HEK293 (cell line): ENCODE data around the gene MMP12.

Experiments used
- CTCF ChIA-PET: fragments of 350-600 bp; formaldehyde crosslinking; extraction: SDS; loops from one replicate; lab custom pipeline; 2021; ENCODE audit warnings: antibody characterized with exemption; lab: Yijun Ruan, JAX
- POLR2A ChIA-PET: fragments of 300-600 bp; formaldehyde crosslinking; extraction: SDS; loops from one replicate; lab custom pipeline; 2020; ENCODE audit warnings: antibody characterized with exemption, inconsistent platforms; lab: Yijun Ruan, JAX
- H3K27ac ChIP-seq: fragments of 200-500 bp; sonication (Bioruptor generic); 2 replicates; pipeline ENCODE4 v1.5.1; 2014; ENCODE audit warnings: low read depth, low read length, control low read depth, inconsistent platforms; ENCODE audit errors: extremely low read depth
- H3K36me3 ChIP-seq, 2 experiments: fragments of 200-500 bp in 1 of 2; sonication (Bioruptor generic) in 1 of 2; 1 replicate in 1 of 2; 2 replicates in 1 of 2; pipeline ENCODE4 v1.5.1; 2014 to 2017; ENCODE audit warnings: inconsistent platforms in 2 of 2, low read length in 2 of 2; ENCODE audit not compliant: control insufficient read depth in 2 of 2, insufficient read depth in 1 of 2
- H3K4me1 ChIP-seq: fragments of 200-500 bp; sonication (Bioruptor generic); 2 replicates; pipeline ENCODE4 v1.5.1; 2014; ENCODE audit warnings: mild to moderate bottlenecking, low read length, inconsistent platforms; ENCODE audit not compliant: control insufficient read depth, insufficient read depth
- H3K4me3 ChIP-seq: 2 replicates; pipeline ENCODE4 v1.5.1; 2011; ENCODE audit warnings: low read depth, mild to moderate bottlenecking, control low read depth, low read length, moderate library complexity
- H3K9me3 ChIP-seq: fragments of 200-500 bp; sonication (Bioruptor generic); 2 replicates; pipeline ENCODE4 v1.5.1; 2014; ENCODE audit warnings: low read depth, low read length, inconsistent platforms; ENCODE audit not compliant: control insufficient read depth, insufficient read depth
- EGR2 ChIP-seq: fragments of 450-650 bp; formaldehyde crosslinking; IDR thresholded peaks from 2 replicates; pipeline ENCODE4 v1.5.1; 2016; ENCODE audit warnings: low read depth, missing biosample characterization, missing genetic modification characterization
- REPIN1 ChIP-seq: fragments of 450-650 bp; formaldehyde crosslinking; IDR thresholded peaks from 2 replicates; pipeline ENCODE4 v1.5.1; 2017; ENCODE audit warnings: missing biosample characterization, missing genetic modification characterization, low read depth
- SALL2 ChIP-seq: fragments of 450-650 bp; formaldehyde crosslinking; IDR thresholded peaks from 2 replicates; pipeline ENCODE4 v1.5.0; 2017; ENCODE audit warnings: missing biosample characterization, mild to moderate bottlenecking, missing genetic modification characterization, borderline replicate concordance
- TCF7L2 ChIP-seq: IDR thresholded peaks from 2 replicates; pipeline ENCODE4 v1.6.1; 2011; ENCODE audit warnings: low read depth, mild to moderate bottlenecking, inconsistent platforms, low read length, moderate library complexity, borderline replicate concordance
- TRIM28 ChIP-seq: IDR thresholded peaks from 2 replicates; pipeline ENCODE4 v1.6.1; 2011; ENCODE audit warnings: low read length, control low read depth, borderline replicate concordance
- ZBTB17 ChIP-seq: fragments of 450-650 bp; formaldehyde crosslinking; IDR thresholded peaks from 2 replicates; pipeline ENCODE4 v1.5.1; 2016; ENCODE audit warnings: missing biosample characterization, missing genetic modification characterization
- ZNF121 ChIP-seq: fragments of 450-650 bp; formaldehyde crosslinking; IDR thresholded peaks from 2 replicates; pipeline ENCODE4 v1.5.1; 2016; ENCODE audit warnings: missing biosample characterization, missing genetic modification characterization
- ZNF132 ChIP-seq: fragments of 450-650 bp; formaldehyde crosslinking; IDR thresholded peaks from 2 replicates; pipeline ENCODE4 v1.5.1; 2017; ENCODE audit warnings: missing biosample characterization, missing genetic modification characterization, borderline replicate concordance
- ZNF18 ChIP-seq: fragments of 450-650 bp; formaldehyde crosslinking; IDR thresholded peaks from 2 replicates; pipeline ENCODE4 v1.5.1; 2016; ENCODE audit warnings: missing biosample characterization, missing genetic modification characterization
- ZNF211 ChIP-seq: fragments of 450-650 bp; formaldehyde crosslinking; IDR thresholded peaks from 2 replicates; pipeline ENCODE4 v1.5.1; 2016; ENCODE audit warnings: low read depth, missing biosample characterization, missing genetic modification characterization
- ZNF423 ChIP-seq: fragments of 450-650 bp; formaldehyde crosslinking; IDR thresholded peaks from 2 replicates; pipeline ENCODE4 v1.5.1; 2016; ENCODE audit warnings: missing biosample characterization, missing genetic modification characterization
- ZNF426 ChIP-seq: fragments of 450-650 bp; formaldehyde crosslinking; IDR thresholded peaks from 2 replicates; pipeline ENCODE4 v1.5.1; 2017; ENCODE audit warnings: missing biosample characterization, missing genetic modification characterization, mild to moderate bottlenecking, inconsistent platforms, moderate library complexity
- ZNF501 ChIP-seq: fragments of 450-650 bp; formaldehyde crosslinking; IDR thresholded peaks from 2 replicates; pipeline ENCODE4 v1.5.1; 2016; ENCODE audit warnings: missing biosample characterization, missing genetic modification characterization
- ZNF529 ChIP-seq: fragments of 450-650 bp; formaldehyde crosslinking; IDR thresholded peaks from 2 replicates; pipeline ENCODE4 v1.5.1; 2017; ENCODE audit warnings: missing genetic modification characterization, missing biosample characterization; ENCODE audit not compliant: insufficient replicate concordance
- ZNF580 ChIP-seq: fragments of 450-650 bp; formaldehyde crosslinking; IDR thresholded peaks from 2 replicates; pipeline ENCODE4 v1.5.1; 2016; ENCODE audit warnings: missing biosample characterization, missing genetic modification characterization
- ZNF623 ChIP-seq: fragments of 450-650 bp; formaldehyde crosslinking; IDR thresholded peaks from 2 replicates; pipeline ENCODE4 v1.5.1; 2016; ENCODE audit warnings: missing biosample characterization, missing genetic modification characterization
- ZNF701 ChIP-seq: fragments of 450-650 bp; formaldehyde crosslinking; IDR thresholded peaks from 2 replicates; pipeline ENCODE4 v1.5.1; 2016; ENCODE audit warnings: missing biosample characterization, missing genetic modification characterization
- ZNF747 ChIP-seq: fragments of 450-650 bp; formaldehyde crosslinking; IDR thresholded peaks from 2 replicates; pipeline ENCODE4 v1.5.1; 2016; ENCODE audit warnings: missing biosample characterization, missing genetic modification characterization
- ZNF776 ChIP-seq: fragments of 450-650 bp; formaldehyde crosslinking; IDR thresholded peaks from 2 replicates; pipeline ENCODE4 v1.5.0; 2017; ENCODE audit warnings: missing biosample characterization, missing genetic modification characterization, borderline replicate concordance
- ZNF785 ChIP-seq: fragments of 450-650 bp; formaldehyde crosslinking; IDR thresholded peaks from 2 replicates; pipeline ENCODE4 v1.5.1; 2016; ENCODE audit warnings: missing biosample characterization, missing genetic modification characterization
- ZNF791 ChIP-seq: fragments of 450-650 bp; formaldehyde crosslinking; IDR thresholded peaks from 2 replicates; pipeline ENCODE4 v1.5.1; 2016; ENCODE audit warnings: missing biosample characterization, missing genetic modification characterization
- ZSCAN16 ChIP-seq: fragments of 450-650 bp; formaldehyde crosslinking; IDR thresholded peaks from 2 replicates; pipeline ENCODE4 v1.5.1; 2016; ENCODE audit warnings: missing biosample characterization, missing genetic modification characterization
- TF ChIP-seq, protein P1 (sequence below): fragments of 450-650 bp; formaldehyde crosslinking; IDR thresholded peaks from 2 replicates; pipeline ENCODE4 v1.5.1; 2017; ENCODE audit warnings: missing biosample characterization, missing genetic modification characterization

Gene MMP12

DNA sequence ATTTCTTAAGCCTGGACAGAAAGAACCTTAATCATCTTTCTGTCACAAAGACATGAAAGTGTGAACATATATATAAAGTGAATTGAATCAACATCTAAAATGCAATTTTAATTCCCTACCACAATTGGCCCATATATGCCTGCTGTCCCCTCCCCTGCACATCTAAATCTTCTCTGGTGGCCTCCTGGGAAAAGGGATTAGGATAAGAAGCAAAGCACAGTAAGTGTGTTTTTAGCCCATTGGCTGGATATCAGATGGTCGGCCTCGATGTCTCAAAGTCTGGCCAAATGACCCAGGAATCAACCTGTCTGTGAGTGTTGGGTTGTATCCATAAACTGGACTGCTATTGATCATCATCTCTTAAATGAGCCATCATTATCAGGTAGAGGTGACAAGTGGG lies 37.1 kb downstream of the MMP12 start:
- Histone ChIP-seq H3K27ac (no peak overlapping the region), H3K36me3 (no peaks in the 10 kb centered on the region), H3K4me1 (no peaks in the 10 kb centered on the region; the same call in 1 of the 2 replicates), H3K4me3 (no peak overlapping the region), H3K9me3 (no peaks in the 10 kb centered on the region)
- CTCF ChIA-PET = no interaction called here
- POLR2A ChIA-PET = no interaction called here
- TF ChIP-seq TCF7L2 (no peak), ZNF426 (tag by site-specific recombination) (no peak), ZNF776 (tag by site-specific recombination) (no peak), ZBTB17 (tag by site-specific recombination) (no peak), ZNF623 (tag by site-specific recombination) (no peak), ZNF211 (no peak), TRIM28 (no peak), ZNF791 (no peak), ZNF121 (tag by site-specific recombination) (no peak)

- Histone ChIP-seq H3K4me1 (no peaks in the 10 kb centered on the region; the same call in 1 of the 2 replicates), H3K36me3 (no peaks in the 10 kb centered on the region), H3K4me3 (no peak overlapping the region), H3K27ac (no peak overlapping the region), H3K9me3 (no peaks in the 10 kb centered on the region)
- no peak for TF ChIP-seq ZNF132 (tag by site-specific recombination)
- TF ChIP-seq, protein P1, sequence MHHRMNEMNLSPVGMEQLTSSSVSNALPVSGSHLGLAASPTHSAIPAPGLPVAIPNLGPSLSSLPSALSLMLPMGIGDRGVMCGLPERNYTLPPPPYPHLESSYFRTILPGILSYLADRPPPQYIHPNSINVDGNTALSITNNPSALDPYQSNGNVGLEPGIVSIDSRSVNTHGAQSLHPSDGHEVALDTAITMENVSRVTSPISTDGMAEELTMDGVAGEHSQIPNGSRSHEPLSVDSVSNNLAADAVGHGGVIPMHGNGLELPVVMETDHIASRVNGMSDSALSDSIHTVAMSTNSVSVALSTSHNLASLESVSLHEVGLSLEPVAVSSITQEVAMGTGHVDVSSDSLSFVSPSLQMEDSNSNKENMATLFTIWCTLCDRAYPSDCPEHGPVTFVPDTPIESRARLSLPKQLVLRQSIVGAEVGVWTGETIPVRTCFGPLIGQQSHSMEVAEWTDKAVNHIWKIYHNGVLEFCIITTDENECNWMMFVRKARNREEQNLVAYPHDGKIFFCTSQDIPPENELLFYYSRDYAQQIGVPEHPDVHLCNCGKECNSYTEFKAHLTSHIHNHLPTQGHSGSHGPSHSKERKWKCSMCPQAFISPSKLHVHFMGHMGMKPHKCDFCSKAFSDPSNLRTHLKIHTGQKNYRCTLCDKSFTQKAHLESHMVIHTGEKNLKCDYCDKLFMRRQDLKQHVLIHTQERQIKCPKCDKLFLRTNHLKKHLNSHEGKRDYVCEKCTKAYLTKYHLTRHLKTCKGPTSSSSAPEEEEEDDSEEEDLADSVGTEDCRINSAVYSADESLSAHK (tag by site-specific recombination) = peak; percentile 65
- POLR2A ChIA-PET = interaction anchor here (0.6 kb wide), 1 partner anchor 44 kb away, joined by 3 read pairs; no protein-coding TSS in a partner anchor
- CTCF ChIA-PET = no interaction called here
Measured at GRCh38 chr11:102837156-102837555, 37.6 kb downstream of the MMP12 start.

DNA sequence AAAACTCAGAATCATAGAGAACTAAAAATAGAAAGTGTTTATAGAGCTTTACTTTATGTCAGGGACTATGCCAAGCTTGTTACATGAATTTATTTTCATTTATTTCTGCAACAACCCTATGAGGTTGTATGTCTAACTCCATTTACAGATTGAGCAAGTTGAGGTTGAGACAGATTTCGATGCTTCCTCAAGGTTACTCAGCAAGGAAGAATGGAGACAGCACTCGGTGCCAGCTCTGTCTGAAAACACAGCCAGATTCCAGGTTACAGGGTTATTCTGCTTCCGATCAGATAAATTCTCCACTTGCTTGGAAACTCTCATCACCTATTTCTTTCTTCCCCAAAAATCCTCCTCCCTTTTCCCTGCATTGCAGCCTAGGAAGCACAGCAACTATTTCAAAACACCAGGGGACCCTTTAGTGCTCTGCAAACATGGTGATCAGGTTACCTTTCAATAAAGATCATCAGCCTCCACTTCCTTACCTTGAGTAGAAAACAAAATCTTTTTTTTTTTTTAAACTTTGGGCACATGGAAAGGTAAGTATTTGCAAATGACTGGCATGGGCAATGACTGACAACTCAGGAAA lies 38.4 kb downstream of the MMP12 start:
- Histone ChIP-seq H3K9me3 (no peaks in the 10 kb centered on the region), H3K36me3 (no peaks in the 10 kb centered on the region), H3K4me3 (no peak overlapping the region), H3K4me1 (no peaks in the 10 kb centered on the region; the same call in 1 of the 2 replicates), H3K27ac (no peak overlapping the region)
- TF ChIP-seq REPIN1 = no peak
- no peak for TF ChIP-seq ZNF501 (tag by site-specific recombination)
- TF ChIP-seq ZSCAN16 = 0 out of 2 replicates have a peak, but pooled peaks have one; percentile 35
- no peak for TF ChIP-seq EGR2
- TF ChIP-seq SALL2 = no peak
- TF ChIP-seq ZNF423 (tag by site-specific recombination) = no peak
- no peak for TF ChIP-seq ZNF529 (tag by site-specific recombination)
- TF ChIP-seq ZNF785 (tag by site-specific recombination) = no peak
- no peak for TF ChIP-seq ZNF580
- no peak for TF ChIP-seq ZNF747
- TF ChIP-seq ZNF121 (tag by site-specific recombination) = no peak
- peak; percentile 64; the same call in 1 of the 2 replicates for TF ChIP-seq ZNF701 (tag by site-specific recombination)
- TF ChIP-seq ZNF18 (tag by site-specific recombination) = no peak
- ChIA-PET POLR2A (interaction anchor here (0.6 kb wide), 1 partner anchor 45 kb away, joined by 3 read pairs; no protein-coding TSS in a partner anchor), CTCF (no interaction called here)
